ENCODE data around the gene RALGDS.
"Not testable (repeated sequence)": the region's sequence is repeated elsewhere in the genome, so short reads cannot be mapped to it uniquely, and the experiment has no call there.

RALGDS gene

GRCh38 chr9:133090187-133090586, 30.9 kb downstream of the RALGDS start:
- no peak overlapping the region for H3K4me3 ChIP-seq (ENCODE audit: low read depth, low read length)

DNA sequence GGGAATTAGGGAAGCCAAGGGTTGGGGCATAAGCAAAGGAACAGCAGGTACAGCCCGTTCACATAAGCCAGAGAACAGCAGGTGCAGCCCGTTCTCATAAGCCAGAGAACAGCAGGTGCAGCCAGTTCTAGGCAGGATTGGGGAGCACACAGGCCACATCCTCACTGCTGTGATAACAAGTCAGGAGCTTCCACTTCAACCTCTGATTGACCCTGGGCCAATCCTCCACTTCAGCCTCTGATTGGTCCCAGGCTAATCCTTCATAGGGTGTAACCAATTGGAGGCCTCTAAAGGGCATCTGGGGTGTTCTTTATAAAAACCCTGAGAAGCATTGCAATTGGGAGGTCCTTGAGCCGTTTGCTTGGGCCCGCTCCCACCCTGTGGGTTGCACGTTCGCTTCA, 31.8 kb downstream of the RALGDS start:
- no peak overlapping the region for H3K4me3 ChIP-seq (ENCODE audit: low read depth, low read length)

GRCh38 chr9:133088756-133089155, 32.3 kb downstream of the RALGDS start:
- H3K4me3 ChIP-seq (ENCODE audit: low read depth, low read length), result no peak overlapping the region

- no peak overlapping the region for H3K4me3 ChIP-seq (ENCODE audit: low read depth, low read length)
These were observed 32.8 kb downstream of the RALGDS start for GRCh38 chr9:133088146-133088750.

DNA sequence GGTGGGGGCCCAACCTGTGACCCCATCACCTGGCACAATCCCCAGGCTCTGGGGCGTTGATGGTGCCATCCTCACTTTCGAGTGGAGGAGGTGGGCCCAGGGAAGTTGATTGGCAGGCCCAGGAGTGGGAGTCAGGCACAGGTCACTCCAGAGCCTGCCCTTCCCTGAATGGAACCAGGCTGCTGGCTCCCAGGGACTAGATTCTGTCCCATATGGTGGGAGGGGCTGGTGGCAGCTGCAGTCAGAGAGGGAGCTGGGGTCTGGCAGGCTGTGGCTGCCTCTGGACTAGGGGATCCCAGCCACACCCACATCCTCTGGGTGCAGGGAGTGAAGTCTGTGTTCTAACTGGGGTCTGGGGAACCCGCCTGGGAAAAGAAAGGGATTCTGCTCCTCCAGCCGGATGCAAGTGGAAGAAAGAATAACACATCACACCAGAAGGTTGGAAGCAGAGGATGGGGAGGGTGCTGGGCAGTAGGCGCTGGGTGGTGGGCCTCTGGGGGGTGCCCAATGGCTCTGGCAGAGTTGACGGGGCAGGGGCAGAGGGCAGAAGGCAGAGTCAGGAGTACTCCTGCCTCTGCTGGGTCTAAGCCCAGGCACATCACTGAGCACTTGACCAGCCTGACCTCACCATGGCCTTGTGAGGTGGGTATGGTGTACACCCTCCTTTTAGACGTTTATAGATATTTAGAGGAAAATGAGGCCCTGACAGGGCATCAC, 33.5 kb downstream of the RALGDS start:
- H3K4me3 ChIP-seq (ENCODE audit: low read depth, low read length), result no peak overlapping the region

- no peak overlapping the region for H3K4me3 ChIP-seq (ENCODE audit: low read depth, low read length)
These were observed 34.1 kb downstream of the RALGDS start for GRCh38 chr9:133086894-133087293.

DNA sequence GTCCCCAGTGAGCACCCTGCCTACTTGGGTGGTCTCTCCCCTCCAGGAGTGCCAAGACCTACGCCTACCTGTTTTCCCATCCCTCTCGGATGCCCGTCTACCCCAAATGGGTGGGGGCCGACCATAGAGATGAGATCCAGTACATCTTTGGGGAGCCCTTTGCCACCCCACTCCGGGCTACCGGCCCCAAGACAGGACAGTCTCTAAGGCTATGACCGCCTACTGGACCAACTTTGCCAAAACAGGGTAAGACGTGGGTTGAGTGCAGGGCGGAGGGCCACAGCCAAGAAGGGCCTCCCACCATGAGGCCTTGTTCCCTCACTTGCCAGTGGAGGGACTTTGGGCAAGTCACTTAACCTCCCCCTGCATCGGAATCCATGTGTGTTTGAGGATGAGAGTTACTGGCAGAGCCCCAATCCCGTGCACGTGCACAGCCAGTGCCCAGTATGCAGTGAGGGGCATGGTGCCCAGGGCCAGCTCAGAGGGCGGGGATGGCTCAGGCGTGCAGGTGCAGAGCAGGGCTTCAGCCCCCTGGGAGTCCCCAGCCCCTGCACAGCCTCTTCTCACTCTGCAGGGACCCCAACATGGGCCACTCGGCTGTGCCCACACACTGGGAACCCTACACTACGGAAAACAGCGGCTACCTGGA, 34.7 kb downstream of the RALGDS start:
- not testable (repeated sequence) for H3K4me3 ChIP-seq (ENCODE audit: low read depth, low read length)

DNA sequence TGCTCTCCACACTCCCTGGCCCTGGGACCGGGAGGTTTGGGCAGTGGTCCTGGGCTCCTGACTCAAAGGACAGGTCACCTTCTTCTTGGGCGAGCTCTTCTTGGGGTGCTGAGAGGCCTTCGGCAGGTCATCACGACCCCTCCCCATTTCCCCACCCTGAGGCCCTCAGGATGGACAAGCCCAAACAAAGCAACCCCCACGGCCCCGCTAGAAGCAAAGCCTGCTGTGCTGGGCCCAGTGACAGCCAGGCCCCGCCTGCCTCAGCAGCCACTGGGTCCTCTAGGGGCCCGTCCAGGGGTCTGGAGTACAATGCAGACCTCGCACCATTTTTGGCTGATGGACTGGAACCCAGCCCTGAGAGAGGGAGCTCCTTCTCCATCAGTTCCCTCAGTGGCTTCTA, 37.4 kb downstream of the RALGDS start:
- H3K4me3 ChIP-seq (ENCODE audit: low read depth, low read length), result not testable (repeated sequence)

DNA sequence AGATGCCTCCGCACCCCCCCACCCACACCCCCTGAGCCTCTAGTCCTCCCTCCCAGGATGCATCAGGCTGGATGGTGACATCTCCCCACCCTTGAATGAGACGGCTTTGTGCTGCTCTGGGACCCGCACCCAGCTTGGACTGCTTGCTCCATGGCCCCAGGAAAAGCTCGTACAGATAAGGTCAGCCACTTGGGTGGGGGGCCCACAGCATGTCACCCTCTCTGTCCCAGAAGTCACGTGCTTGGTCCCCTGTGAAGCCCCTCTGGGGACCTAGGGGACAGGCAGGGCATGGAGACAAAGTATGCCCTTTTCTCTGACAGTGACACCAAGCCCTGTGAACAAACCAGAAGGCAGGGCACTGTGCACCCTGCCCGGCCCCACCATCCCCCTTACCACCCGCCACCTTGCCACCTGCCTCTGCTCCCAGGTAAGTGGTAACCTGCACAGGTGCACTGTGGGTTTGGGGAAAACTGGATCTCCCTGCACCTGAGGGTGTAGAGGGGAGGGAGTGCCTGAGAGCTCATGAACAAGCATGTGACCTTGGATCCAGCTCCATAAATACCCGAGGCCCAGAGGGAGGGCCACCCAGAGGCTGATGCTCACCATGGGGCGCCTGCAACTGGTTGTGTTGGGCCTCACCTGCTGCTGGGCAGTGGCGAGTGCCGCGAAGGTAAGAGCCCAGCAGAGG, 38.9 kb downstream of the RALGDS start:
- H3K4me3 ChIP-seq (ENCODE audit: low read depth, low read length), result not testable (repeated sequence)

- not testable (repeated sequence) for H3K4me3 ChIP-seq (ENCODE audit: low read depth, low read length)
These were observed 40.0 kb downstream of the RALGDS start for GRCh38 chr9:133080786-133081779.

DNA sequence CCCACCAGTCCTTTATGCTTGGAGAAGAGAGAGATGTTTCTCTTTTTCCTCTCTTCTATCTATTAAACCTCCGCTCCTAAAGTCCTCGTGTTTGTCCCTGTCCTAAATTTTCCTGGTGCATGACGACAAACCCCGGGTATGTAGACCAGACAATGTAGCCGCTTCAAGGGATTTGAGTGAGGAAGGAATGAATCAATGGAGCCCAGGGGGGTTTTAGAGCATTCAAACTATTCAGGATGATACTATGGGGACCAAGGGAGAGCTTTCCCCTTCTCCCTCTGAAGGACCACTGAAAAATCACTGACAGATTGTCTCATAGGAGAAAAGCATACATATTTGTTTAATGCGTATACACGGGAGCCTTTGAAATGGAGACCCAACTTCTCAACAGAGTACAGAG, 40.9 kb downstream of the RALGDS start:
- no peak overlapping the region for H3K4me3 ChIP-seq (ENCODE audit: low read depth, low read length)

- no peak overlapping the region for H3K4me3 ChIP-seq (ENCODE audit: low read depth, low read length)
These were observed 42.6 kb downstream of the RALGDS start for GRCh38 chr9:133078486-133078885.

- no peak overlapping the region for H3K4me3 ChIP-seq (ENCODE audit: low read depth, low read length)
These were observed 44.3 kb downstream of the RALGDS start for GRCh38 chr9:133076691-133077090.

- no peak overlapping the region for H3K4me3 ChIP-seq (ENCODE audit: low read depth, low read length)
These were observed 45.0 kb downstream of the RALGDS start for GRCh38 chr9:133075925-133076630.

DNA sequence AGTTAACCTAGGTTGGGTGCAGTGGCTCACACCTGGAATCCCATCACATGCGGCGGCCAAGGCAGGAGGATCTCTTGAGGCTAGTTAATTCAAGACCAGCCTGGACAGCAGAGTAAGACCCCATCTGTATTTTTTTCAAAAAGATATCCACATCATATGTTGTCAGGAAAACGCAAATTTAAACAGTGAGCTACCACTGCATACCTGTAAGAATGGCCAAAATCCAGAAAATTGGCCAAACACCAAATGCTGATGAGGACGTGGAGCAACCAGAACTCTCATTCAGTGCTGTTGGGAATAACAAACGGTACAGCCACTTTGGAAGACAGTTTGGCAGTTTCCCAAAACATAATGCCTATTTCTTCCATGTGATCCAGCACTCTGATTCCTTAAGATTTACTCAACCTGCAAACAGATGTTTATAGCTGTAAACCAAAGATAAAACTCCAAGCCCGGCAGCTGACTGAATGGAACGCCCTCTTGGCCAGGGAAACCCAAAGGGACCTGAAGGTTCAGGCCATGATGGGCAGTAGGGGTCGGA, 46.9 kb downstream of the RALGDS start:
- no peak overlapping the region for H3K4me3 ChIP-seq (ENCODE audit: low read depth, low read length)

GRCh38 chr9:133073086-133074014, 47.7 kb downstream of the RALGDS start:
- no peak overlapping the region for H3K4me3 ChIP-seq (ENCODE audit: low read depth, low read length)

DNA sequence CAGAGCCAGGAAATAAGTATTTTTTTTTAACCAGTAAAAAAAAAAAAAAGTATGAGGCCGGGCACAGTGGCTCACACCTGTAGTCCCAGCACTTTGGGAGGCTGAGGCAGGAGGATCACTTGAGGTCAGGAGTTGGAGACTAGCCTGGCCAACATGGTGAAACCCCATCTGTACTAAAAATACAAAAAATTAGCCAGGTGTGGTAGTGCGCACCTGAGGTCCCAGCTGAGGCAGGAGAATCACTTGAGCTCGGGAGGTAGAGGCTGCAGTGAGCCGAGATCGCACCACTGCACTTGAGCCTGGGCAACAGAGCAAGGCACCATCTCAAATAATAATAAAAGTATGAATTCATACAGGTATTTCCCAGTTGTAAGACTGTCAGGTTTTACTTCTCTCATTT, 48.8 kb downstream of the RALGDS start:
- H3K4me3 ChIP-seq (ENCODE audit: low read depth, low read length), result not testable (repeated sequence)

GRCh38 chr9:133071484-133072150, 49.4 kb downstream of the RALGDS start:
- no peak overlapping the region for H3K4me3 ChIP-seq (ENCODE audit: low read depth, low read length)
